Neural cell (in vitro differentiated cells): ENCODE results near the gene GALNT2. TPM values are rescaled to one million over a fixed set of nuclear protein-coding genes. Genes with fewer than 3 reads are reported as not detected.

Source experiments
- H2AFZ ChIP-seq: fragments of 200-600, 300-800 bp; sonication (generic), shearing (Covaris generic); 2 replicates; pipeline ENCODE4 v1.6.0; 2014; ENCODE audit warnings: low read depth, mild to moderate bottlenecking, antibody characterized with exemption, low read length, moderate library complexity
- H3F3A ChIP-seq: fragments of 200-600 bp; shearing (Covaris generic); 2 replicates; pipeline ENCODE4 v1.6.1; 2016; ENCODE audit warnings: mild to moderate bottlenecking, moderate library complexity, mixed read lengths, antibody characterized with exemption, low read length; ENCODE audit not compliant: insufficient read depth, poor library complexity, severe bottlenecking
- H3K27ac ChIP-seq: fragments of 200-600, 300-800 bp; sonication (generic), shearing (Covaris generic); 2 replicates; pipeline ENCODE4 v1.5.1; 2014; ENCODE audit warnings: mild to moderate bottlenecking, low read length, moderate library complexity
- H3K27me3 ChIP-seq: fragments of 300-800, 200-600 bp; sonication (generic), shearing (Covaris generic); 2 replicates; pipeline ENCODE4 v1.6.0; 2014; ENCODE audit warnings: mild to moderate bottlenecking, low read depth, low read length, moderate library complexity; ENCODE audit not compliant: insufficient read depth
- H3K36me3 ChIP-seq: fragments of 300-800, 200-600 bp; sonication (generic), shearing (Covaris generic); 2 replicates; pipeline ENCODE4 v1.5.1; 2014; ENCODE audit warnings: mild to moderate bottlenecking, antibody characterized with exemption, low read length, moderate library complexity; ENCODE audit not compliant: insufficient read depth
- H3K4me2 ChIP-seq: fragments of 300-800, 200-600 bp; sonication (generic), shearing (Covaris generic); 2 replicates; pipeline ENCODE4 v1.6.0; 2014; ENCODE audit warnings: mild to moderate bottlenecking, low read length
- H3K4me3 ChIP-seq: fragments of 300-800, 200-600 bp; sonication (generic), shearing (Covaris generic); 2 replicates; pipeline ENCODE4 v1.5.1; 2014; ENCODE audit warnings: mild to moderate bottlenecking, low read length, moderate library complexity
- H3K79me2 ChIP-seq: fragments of 200-600 bp; shearing (Covaris generic); replicated peaks from 2 replicates; pipeline ENCODE4 v1.6.0; 2014; ENCODE audit warnings: mild to moderate bottlenecking, low read length, moderate library complexity; ENCODE audit not compliant: insufficient read depth
- H3K9ac ChIP-seq: fragments of 300-800, 200-600 bp; sonication (generic), shearing (Covaris generic); 2 replicates; pipeline ENCODE4 v1.6.1; 2016; ENCODE audit warnings: mild to moderate bottlenecking, low read length, mixed read lengths
- H3K9me2 ChIP-seq: fragments of 200-600 bp; shearing (Covaris generic); 2 replicates; pipeline ENCODE4 v1.6.1; 2016; ENCODE audit warnings: mild to moderate bottlenecking, low read length, mixed read lengths; ENCODE audit not compliant: insufficient read depth
- H3K9me3 ChIP-seq: fragments of 200-600, 300-800 bp; sonication (generic), shearing (Covaris generic); 2 replicates; pipeline ENCODE4 v1.6.1; 2016; ENCODE audit warnings: mild to moderate bottlenecking, mixed run types, low read length, moderate library complexity, mixed read lengths
- H4K20me1 ChIP-seq: fragments of 200-600 bp; shearing (Covaris generic); 2 replicates; pipeline ENCODE4 v1.6.1; 2016; ENCODE audit warnings: mild to moderate bottlenecking, mixed run types; ENCODE audit not compliant: insufficient read depth
- EP300 ChIP-seq: fragments of 450-650 bp; conservative IDR thresholded peaks from 2 replicates; pipeline ENCODE4 v1.6.1; 2014; ENCODE audit warnings: antibody characterized with exemption, mild to moderate bottlenecking, moderate library complexity; ENCODE audit not compliant: poor library complexity, severe bottlenecking
- EZH2 ChIP-seq: fragments of 200-600, 300-800 bp; shearing (Covaris generic), sonication (generic); IDR thresholded peaks from 2 replicates; pipeline ENCODE4 v1.6.1; 2014; ENCODE audit warnings: antibody characterized with exemption, low read length, borderline replicate concordance, mild to moderate bottlenecking; ENCODE audit not compliant: insufficient read depth, poor library complexity, severe bottlenecking
- MXI1 ChIP-seq: fragments of 450-650 bp; conservative IDR thresholded peaks from 2 replicates; pipeline ENCODE4 v1.6.1; 2014; ENCODE audit warnings: antibody characterized with exemption, mild to moderate bottlenecking; ENCODE audit not compliant: poor library complexity, severe bottlenecking
- POLR2AphosphoS5 ChIP-seq: IDR thresholded peaks from 2 replicates; pipeline ENCODE4 v1.6.1; 2012
- RAD21 ChIP-seq: fragments of 450-650 bp; conservative IDR thresholded peaks from 2 replicates; pipeline ENCODE4 v1.6.1; 2014; ENCODE audit warnings: antibody characterized with exemption, mild to moderate bottlenecking, moderate library complexity
- SMC3 ChIP-seq: fragments of 450-650 bp; conservative IDR thresholded peaks from 2 replicates; pipeline ENCODE4 v1.6.1; 2014; ENCODE audit warnings: antibody characterized with exemption, mild to moderate bottlenecking, moderate library complexity; ENCODE audit not compliant: poor library complexity
- TAF1 ChIP-seq: IDR thresholded peaks from 2 replicates; pipeline ENCODE4 v1.6.1; 2012; ENCODE audit warnings: low read depth
- polyA plus RNA-seq: library from polyadenylated mRNA; depleted of rRNA; stranded (reverse); fragments of >200 nt; gene quantifications from 2 replicates; pipeline ENCODE4 v1.2.3, GENCODE V29; 2014
- TF ChIP-seq, protein P1 (sequence below): IDR thresholded peaks from 2 replicates; pipeline ENCODE4 v1.6.1; 2012; ENCODE audit warnings: borderline replicate concordance
- TF ChIP-seq, protein P2 (sequence below): fragments of 450-650 bp; IDR thresholded peaks from 2 replicates; pipeline ENCODE4 v1.5.1; 2014; ENCODE audit warnings: antibody characterized with exemption, mild to moderate bottlenecking, moderate library complexity; ENCODE audit not compliant: poor library complexity, severe bottlenecking

GALNT2 gene
- polyA plus RNA-seq, 1 donor from 2014 or later, result 38.8 TPM

DNA sequence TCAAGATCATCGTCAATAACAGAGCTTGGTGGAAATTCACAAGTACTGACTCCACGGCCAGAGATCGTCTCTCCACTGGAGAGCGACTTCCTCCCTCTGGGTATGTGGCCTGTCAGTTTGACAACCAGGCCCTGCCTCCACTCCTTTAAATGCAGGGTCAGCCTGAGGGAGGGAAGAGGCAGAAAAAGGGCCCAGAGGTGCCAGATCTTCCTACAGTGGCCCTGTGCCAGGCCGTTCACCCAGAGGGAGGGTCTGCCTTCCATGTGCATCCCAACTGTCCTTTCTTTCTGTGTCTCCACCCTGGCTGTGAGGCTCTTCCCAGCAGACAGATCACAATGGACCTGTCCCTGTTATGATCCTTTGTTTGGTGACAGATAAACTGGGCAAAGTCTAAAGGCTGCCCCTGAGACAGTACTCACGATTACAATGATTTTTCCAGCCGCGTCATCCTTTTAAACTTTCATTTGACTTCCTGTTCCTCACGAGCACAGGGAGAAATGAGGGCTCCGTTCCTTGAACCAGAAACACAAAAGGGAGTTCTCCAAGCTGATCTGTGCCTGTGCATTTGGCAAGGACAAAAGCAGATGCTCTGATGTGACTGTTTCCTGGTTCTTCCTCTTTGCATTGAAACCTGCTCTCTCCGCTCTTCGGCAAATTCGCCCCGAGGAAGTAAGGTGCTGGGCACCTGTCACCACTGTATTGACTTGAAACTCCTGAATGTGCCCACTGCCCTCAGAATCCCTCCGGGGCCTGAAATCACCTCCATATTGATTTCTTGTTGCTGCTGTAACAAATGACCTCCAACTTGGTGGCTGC is 232.4 kb downstream of the GALNT2 start:
- no peak for TF ChIP-seq RAD21
- no peak for TF ChIP-seq SMC3
- TF ChIP-seq, protein P1, sequence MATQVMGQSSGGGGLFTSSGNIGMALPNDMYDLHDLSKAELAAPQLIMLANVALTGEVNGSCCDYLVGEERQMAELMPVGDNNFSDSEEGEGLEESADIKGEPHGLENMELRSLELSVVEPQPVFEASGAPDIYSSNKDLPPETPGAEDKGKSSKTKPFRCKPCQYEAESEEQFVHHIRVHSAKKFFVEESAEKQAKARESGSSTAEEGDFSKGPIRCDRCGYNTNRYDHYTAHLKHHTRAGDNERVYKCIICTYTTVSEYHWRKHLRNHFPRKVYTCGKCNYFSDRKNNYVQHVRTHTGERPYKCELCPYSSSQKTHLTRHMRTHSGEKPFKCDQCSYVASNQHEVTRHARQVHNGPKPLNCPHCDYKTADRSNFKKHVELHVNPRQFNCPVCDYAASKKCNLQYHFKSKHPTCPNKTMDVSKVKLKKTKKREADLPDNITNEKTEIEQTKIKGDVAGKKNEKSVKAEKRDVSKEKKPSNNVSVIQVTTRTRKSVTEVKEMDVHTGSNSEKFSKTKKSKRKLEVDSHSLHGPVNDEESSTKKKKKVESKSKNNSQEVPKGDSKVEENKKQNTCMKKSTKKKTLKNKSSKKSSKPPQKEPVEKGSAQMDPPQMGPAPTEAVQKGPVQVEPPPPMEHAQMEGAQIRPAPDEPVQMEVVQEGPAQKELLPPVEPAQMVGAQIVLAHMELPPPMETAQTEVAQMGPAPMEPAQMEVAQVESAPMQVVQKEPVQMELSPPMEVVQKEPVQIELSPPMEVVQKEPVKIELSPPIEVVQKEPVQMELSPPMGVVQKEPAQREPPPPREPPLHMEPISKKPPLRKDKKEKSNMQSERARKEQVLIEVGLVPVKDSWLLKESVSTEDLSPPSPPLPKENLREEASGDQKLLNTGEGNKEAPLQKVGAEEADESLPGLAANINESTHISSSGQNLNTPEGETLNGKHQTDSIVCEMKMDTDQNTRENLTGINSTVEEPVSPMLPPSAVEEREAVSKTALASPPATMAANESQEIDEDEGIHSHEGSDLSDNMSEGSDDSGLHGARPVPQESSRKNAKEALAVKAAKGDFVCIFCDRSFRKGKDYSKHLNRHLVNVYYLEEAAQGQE, result no peak
- TF ChIP-seq TAF1, result no peak
- TF ChIP-seq, protein P2, sequence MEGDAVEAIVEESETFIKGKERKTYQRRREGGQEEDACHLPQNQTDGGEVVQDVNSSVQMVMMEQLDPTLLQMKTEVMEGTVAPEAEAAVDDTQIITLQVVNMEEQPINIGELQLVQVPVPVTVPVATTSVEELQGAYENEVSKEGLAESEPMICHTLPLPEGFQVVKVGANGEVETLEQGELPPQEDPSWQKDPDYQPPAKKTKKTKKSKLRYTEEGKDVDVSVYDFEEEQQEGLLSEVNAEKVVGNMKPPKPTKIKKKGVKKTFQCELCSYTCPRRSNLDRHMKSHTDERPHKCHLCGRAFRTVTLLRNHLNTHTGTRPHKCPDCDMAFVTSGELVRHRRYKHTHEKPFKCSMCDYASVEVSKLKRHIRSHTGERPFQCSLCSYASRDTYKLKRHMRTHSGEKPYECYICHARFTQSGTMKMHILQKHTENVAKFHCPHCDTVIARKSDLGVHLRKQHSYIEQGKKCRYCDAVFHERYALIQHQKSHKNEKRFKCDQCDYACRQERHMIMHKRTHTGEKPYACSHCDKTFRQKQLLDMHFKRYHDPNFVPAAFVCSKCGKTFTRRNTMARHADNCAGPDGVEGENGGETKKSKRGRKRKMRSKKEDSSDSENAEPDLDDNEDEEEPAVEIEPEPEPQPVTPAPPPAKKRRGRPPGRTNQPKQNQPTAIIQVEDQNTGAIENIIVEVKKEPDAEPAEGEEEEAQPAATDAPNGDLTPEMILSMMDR, result no peak
- no peak for TF ChIP-seq EP300
- TF ChIP-seq MXI1, result no peak
- TF ChIP-seq POLR2AphosphoS5, result no peak
- Histone ChIP-seq H3K79me2 (no peaks in the 10 kb centered on the region), H3K27ac (no peak overlapping the region), H3K4me3 (no peak overlapping the region), H3F3A (no peaks in the 10 kb centered on the region), H3K9me3 (no peaks in the 10 kb centered on the region), H3K36me3 (no peaks in the 10 kb centered on the region), H3K27me3 (no peaks in the 10 kb centered on the region), H4K20me1 (no peaks in the 10 kb centered on the region), H2AFZ (no peak overlapping the region), H3K4me2 (no peak overlapping the region), H3K9ac (no peak overlapping the region), H3K9me2 (no peaks in the 10 kb centered on the region)

DNA sequence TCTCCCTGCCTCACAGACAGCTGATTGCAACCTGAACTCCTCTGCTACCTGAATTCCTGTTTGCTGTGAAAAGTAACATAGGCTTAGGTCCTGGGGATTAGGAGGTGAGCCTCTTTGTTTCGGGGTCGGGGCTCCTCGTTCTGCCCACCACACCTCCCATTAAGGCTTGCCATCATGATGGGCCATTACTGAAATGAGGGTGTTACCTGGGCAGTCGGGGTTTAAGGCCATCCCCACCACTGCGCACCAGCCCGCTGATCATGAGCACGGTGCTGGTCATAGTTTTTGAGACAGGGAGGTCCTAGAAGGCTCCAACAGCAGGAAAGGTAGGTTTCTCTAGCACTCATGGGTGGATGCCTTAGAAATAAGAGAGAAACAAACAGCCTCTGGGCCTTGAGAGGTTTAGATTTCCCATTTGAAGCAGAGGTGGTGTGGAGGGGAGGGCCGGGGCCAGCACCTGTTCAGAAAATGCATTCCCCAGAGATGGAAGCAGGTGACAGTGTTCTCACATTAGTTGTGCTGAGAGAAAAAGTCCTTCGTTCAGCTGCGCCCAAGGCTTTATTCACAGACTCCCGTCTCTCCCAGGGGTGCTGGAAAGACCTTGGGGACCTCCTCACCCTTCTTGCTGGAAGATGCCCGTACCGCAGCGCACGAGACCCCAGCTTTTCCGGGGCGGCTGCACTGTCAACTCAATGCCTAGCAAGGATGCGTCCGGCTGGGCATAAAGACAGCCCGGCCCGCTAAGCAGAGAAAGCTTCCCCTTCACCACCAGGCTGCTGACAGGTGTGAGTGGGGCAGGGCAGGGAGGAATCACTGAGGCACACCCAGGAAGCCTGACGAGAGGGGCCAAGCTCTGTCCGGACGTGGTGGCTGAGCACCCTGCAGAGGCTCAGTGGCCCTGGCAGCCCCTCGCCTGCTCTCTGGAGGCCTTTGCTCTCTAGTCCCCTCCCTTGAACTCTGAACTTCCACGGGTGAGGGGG is 233.6 kb downstream of the GALNT2 start:
- H3K27ac ChIP-seq, result no peak overlapping the region
- no peak overlapping the region for H2AFZ ChIP-seq

More for the DNA sequence above, 233.6 kb downstream of the GALNT2 start:
- H3K4me2 ChIP-seq, result no peak overlapping the region
- H3K9me3 ChIP-seq, result no peaks in the 10 kb centered on the region
- no peaks in the 10 kb centered on the region for H3K36me3 ChIP-seq
- H3F3A ChIP-seq, result no peaks in the 10 kb centered on the region
- no peak overlapping the region for H3K4me3 ChIP-seq
- H3K79me2 ChIP-seq, result no peaks in the 10 kb centered on the region
- no peaks in the 10 kb centered on the region for H3K9me2 ChIP-seq
- H3K9ac ChIP-seq, result no peak overlapping the region
- no peak for TF ChIP-seq EZH2
- TF ChIP-seq, protein P1, result no peak
- TF ChIP-seq SMC3, result no peak
- no peak for TF ChIP-seq RAD21
- TF ChIP-seq POLR2AphosphoS5, result no peak
- TF ChIP-seq, protein P2, result no peak
- no peak for TF ChIP-seq MXI1
- no peak for TF ChIP-seq EP300
- H3K27me3 ChIP-seq, result no peaks in the 10 kb centered on the region
- no peaks in the 10 kb centered on the region for H4K20me1 ChIP-seq
